Panc1 (cell line): ENCODE measurements around the gene BBS1. TPM values are rescaled to one million over a fixed set of nuclear protein-coding genes. Genes with fewer than 3 reads are reported as not detected.

Source experiments
- ATAC-seq: fragments of 200-7000 bp; cut with Tn5 transposase; 2 replicates; pipeline ENCODE4 v1.9.1; 2020; ENCODE audit warnings: mild to moderate bottlenecking, moderate library complexity
- BruUV-seq: library from RNA; stranded (reverse); fragments of 400-500 nt; replicated peaks from 2 replicates; lab custom pipeline; 2021; lab: Mats Ljungman, UMichigan
- CTCF ChIA-PET: fragments of 300-600 bp; sonication (Branson Sonifier 250); formaldehyde crosslinking; loops from one replicate; lab custom pipeline; 2022; ENCODE audit warnings: antibody characterized with exemption; lab: Charles Lee
- POLR2A ChIA-PET: fragments of 300-600 bp; sonication (Branson Sonifier 250); formaldehyde crosslinking; loops from one replicate; lab custom pipeline; 2022; ENCODE audit warnings: antibody characterized with exemption; lab: Charles Lee
- DNase-seq: peaks from one replicate; pipeline ENCODE4 v3.0.0-alpha.2; 2010; ENCODE audit warnings: low read depth, low spot score
- H3K27ac ChIP-seq: 2 replicates; pipeline ENCODE4 v1.5.1; 2011; ENCODE audit warnings: mild to moderate bottlenecking, low read length, inconsistent platforms
- H3K27me3 ChIP-seq: fragments of 200-500 bp; sonication (Bioruptor generic); 2 replicates; pipeline ENCODE4 v1.6.0; 2014; ENCODE audit warnings: low read length, inconsistent platforms; ENCODE audit not compliant: control insufficient read depth, insufficient read depth
- H3K36me3 ChIP-seq: fragments of 200-500 bp; sonication (Bioruptor generic); 2 replicates; pipeline ENCODE4 v1.5.1; 2014; ENCODE audit warnings: inconsistent platforms, mild to moderate bottlenecking, low read length, moderate library complexity; ENCODE audit not compliant: control insufficient read depth, insufficient read depth
- H3K4me1 ChIP-seq: 2 replicates; pipeline ENCODE4 v1.5.1; 2011; ENCODE audit warnings: inconsistent platforms, mild to moderate bottlenecking, low read length, moderate library complexity; ENCODE audit not compliant: control insufficient read depth, insufficient read depth
- H3K4me3 ChIP-seq, 2 experiments: 2 replicates each; pipeline ENCODE4 v1.5.1; 2011 to 2012; ENCODE audit warnings: low read depth in 2 of 2, low read length in 2 of 2, mild to moderate bottlenecking in 2 of 2, inconsistent platforms in 1 of 2, moderate library complexity in 1 of 2
- H3K9me3 ChIP-seq: fragments of 200-500 bp; sonication (Bioruptor generic); 2 replicates; pipeline ENCODE4 v1.5.1; 2014; ENCODE audit warnings: low read depth, mild to moderate bottlenecking, inconsistent platforms, low read length, moderate library complexity; ENCODE audit not compliant: control insufficient read depth, insufficient read depth
- CTCF ChIP-seq: fragments of 450-650 bp; IDR thresholded peaks from 2 replicates; pipeline ENCODE4 v1.5.1; 2017; ENCODE audit warnings: mild to moderate bottlenecking
- POLR2AphosphoS5 ChIP-seq: IDR thresholded peaks from 2 replicates; pipeline ENCODE4 v1.6.1; 2012; ENCODE audit warnings: mild to moderate bottlenecking, low read depth, low read length, moderate library complexity
- REST ChIP-seq, 2 experiments: IDR thresholded peaks; 2 replicates each; pipeline ENCODE4 v1.6.1; 2011 to 2012; ENCODE audit warnings: low read depth in 2 of 2, control low read depth in 1 of 2, low read length in 1 of 2, mild to moderate bottlenecking in 1 of 2, moderate library complexity in 1 of 2; ENCODE audit not compliant: insufficient read depth in 1 of 2
- SIN3A ChIP-seq: IDR thresholded peaks from 2 replicates; pipeline ENCODE4 v1.6.1; 2012; ENCODE audit warnings: low read depth, mild to moderate bottlenecking, low read length, moderate library complexity, borderline replicate concordance; ENCODE audit not compliant: insufficient read depth
- TCF7L2 ChIP-seq: IDR thresholded peaks from 2 replicates; pipeline ENCODE4 v1.6.1; 2011; ENCODE audit warnings: mild to moderate bottlenecking, low read depth, low read length, inconsistent platforms
- in situ Hi-C: cut with HindIII; loops from 2 replicates; pipeline ENCODE4 v1.10.0; 2016; ENCODE audit warnings: low sequenced_read_pairs, low pct_unique_long_range_greater_than_20kb
- intact Hi-C: fragments of 100-400 bp; cut with micrococcal nuclease; formaldehyde crosslinking; loops from one replicate; pipeline ENCODE4 v1.10.0; 2022; ENCODE audit not compliant: unreplicated experiment
- total RNA-seq: library from RNA; stranded (reverse); gene quantifications from one replicate; pipeline ENCODE4 v1.2.1, GENCODE V29; 2021; ENCODE audit not compliant: unreplicated experiment

BBS1 gene
- total RNA-seq, 1 experiment from 2014 or later = 26.9 TPM

- Histone ChIP-seq H3K27ac (no peak overlapping the region), H3K4me3 (no peak overlapping the region), H3K9me3 (no peaks in the 10 kb centered on the region), H3K27me3 (no peaks in the 10 kb centered on the region), H3K4me1 (peaks cover 6% of the 10 kb centered on the region), H3K36me3 (no peaks in the 10 kb centered on the region; the same call in 1 of the 2 replicates)
- in situ Hi-C loops (no loop called here), intact Hi-C loops (no loop called here)
- no TSS peak for BruUV-seq
- TF ChIP-seq CTCF = no peak
- DNase-seq (no peak), ATAC-seq (no peak)
- CTCF ChIA-PET = no interaction called here
- POLR2A ChIA-PET = no interaction called here
Observed at GRCh38 chr11:66509131-66509561, 1.3 kb upstream of the BBS1 start.

- in situ Hi-C loops (no loop called here), intact Hi-C loops (no loop called here)
- H3K27me3 ChIP-seq = no peaks in the 10 kb centered on the region
- H3K36me3 ChIP-seq = no peaks in the 10 kb centered on the region; the same call in 1 of the 2 replicates
- no peaks in the 10 kb centered on the region for H3K9me3 ChIP-seq
- POLR2A ChIA-PET = no interaction called here
- TF ChIP-seq POLR2AphosphoS5 (no peak), TCF7L2 (no peak), SIN3A (no peak), REST (IDR thresholded peaks at IDR 0.05; ENCODE audit: insufficient read depth in 1 of 2, low read depth in 2 of 2, low read length in 1 of 2) (no peak), CTCF (no peak)
- H3K27ac ChIP-seq = peak overlapping the region; percentile 88
- ATAC-seq (no peak), DNase-seq (no peak)
- no TSS peak for BruUV-seq
- peak overlapping the region; percentile 80 to 96 for H3K4me3 ChIP-seq
- CTCF ChIA-PET = no interaction called here
- peaks cover 6% of the 10 kb centered on the region for H3K4me1 ChIP-seq
Observed at GRCh38 chr11:66510990-66511339, 530 bp downstream of the BBS1 start.
